Endothelial cell of umbilical vein (primary cell): ENCODE data around the gene MICB. TPM values are rescaled to one million over a fixed set of nuclear protein-coding genes. Genes with fewer than 3 reads are reported as not detected.

ENCODE experiments used
- BruUV-seq: library from RNA; stranded (reverse); fragments of 400-500 nt; replicated peaks from 2 replicates; lab custom pipeline; 2021; lab: Mats Ljungman, UMichigan
- CTCF ChIA-PET: fragments of 300-600, 350-600 bp; sonication (Branson Sonifier 250); formaldehyde crosslinking; loops from one replicate; lab custom pipeline; 2021; ENCODE audit warnings: antibody characterized with exemption, inconsistent platforms; lab: Charles Lee
- POLR2A ChIA-PET: fragments of 300-600, 350-600 bp; sonication (Branson Sonifier 250); formaldehyde crosslinking; loops from one replicate; lab custom pipeline; 2021; ENCODE audit warnings: antibody characterized with exemption, inconsistent platforms; lab: Charles Lee
- DNase-seq: peaks from one replicate; pipeline ENCODE4 v3.0.0-alpha.2; 2011; ENCODE audit warnings: low read depth, low spot score
- FAIRE-seq: peaks from 2 replicates; lab custom pipeline; 2011; peaks lifted over from hg19 to GRCh38; lab: Jason Lieb, UNC
- H2AFZ ChIP-seq: 2 replicates; pipeline ENCODE4 v1.6.0; 2012; ENCODE audit warnings: low read depth, low read length, control low read depth, inconsistent platforms
- H3K27ac ChIP-seq: 2 replicates; pipeline ENCODE4 v1.5.1; 2011; ENCODE audit warnings: low read depth, mild to moderate bottlenecking, control low read depth, low read length, moderate library complexity; ENCODE audit not compliant: insufficient read depth
- H3K27me3 ChIP-seq, 2 experiments: 2 replicates each; pipeline versions ENCODE4 v1.6.0 to v1.6.1; 2011; ENCODE audit warnings: low read length in 2 of 2, mixed read lengths in 1 of 2; ENCODE audit not compliant: control insufficient read depth in 2 of 2, insufficient read depth in 2 of 2
- H3K36me3 ChIP-seq, 2 experiments: 2 replicates in 1 of 2; 3 replicates in 1 of 2; pipeline ENCODE4 v1.5.1; 2011; ENCODE audit warnings: low read length in 2 of 2, mild to moderate bottlenecking in 1 of 2, moderate library complexity in 1 of 2; ENCODE audit not compliant: control insufficient read depth in 2 of 2, insufficient read depth in 2 of 2; ENCODE audit errors: extremely low read depth in 1 of 2
- H3K4me1 ChIP-seq: 3 replicates; pipeline ENCODE4 v1.5.1; 2011; ENCODE audit warnings: mild to moderate bottlenecking, low read length; ENCODE audit not compliant: control insufficient read depth, insufficient read depth; ENCODE audit errors: extremely low read depth
- H3K4me2 ChIP-seq: 2 replicates; pipeline ENCODE4 v1.6.1; 2011; ENCODE audit warnings: low read length, control low read depth, mixed read lengths; ENCODE audit not compliant: insufficient read depth
- H3K4me3 ChIP-seq, 3 experiments: fragments of 200-600 bp in 1 of 3; sonication (generic), shearing (Covaris generic) in 1 of 3; replicated peaks in 1 of 3; 2 replicates each; pipeline ENCODE4 v1.5.1; 2011 to 2016; ENCODE audit warnings: control low read depth in 3 of 3, low read length in 3 of 3, mild to moderate bottlenecking in 2 of 3, inconsistent platforms in 1 of 3, low read depth in 1 of 3, moderate library complexity in 1 of 3; ENCODE audit not compliant: insufficient read depth in 1 of 3
- H3K79me2 ChIP-seq: 2 replicates; pipeline ENCODE4 v1.6.0; 2012; ENCODE audit warnings: low read length, inconsistent platforms; ENCODE audit not compliant: control insufficient read depth, insufficient read depth
- H3K9ac ChIP-seq: replicated peaks from 2 replicates; pipeline ENCODE3; 2011; ENCODE audit warnings: low read length, control low read depth; ENCODE audit not compliant: insufficient read depth; ENCODE audit errors: extremely low read depth
- H3K9me1 ChIP-seq: replicated peaks from 3 replicates; pipeline ENCODE4 v1.6.0; 2011; ENCODE audit warnings: mild to moderate bottlenecking, low read length; ENCODE audit not compliant: control insufficient read depth, insufficient read depth; ENCODE audit errors: extremely low read depth
- H3K9me3 ChIP-seq: replicated peaks from 2 replicates; pipeline ENCODE4 v1.5.1; 2012; ENCODE audit warnings: low read length, inconsistent platforms; ENCODE audit not compliant: control insufficient read depth, insufficient read depth
- H4K20me1 ChIP-seq: replicated peaks from 2 replicates; pipeline ENCODE3; 2011; ENCODE audit warnings: mild to moderate bottlenecking, low read length; ENCODE audit not compliant: control insufficient read depth, insufficient read depth; ENCODE audit errors: extremely low read depth
- CTCF ChIP-seq, 2 donors: IDR thresholded peaks; 1 replicate in 1 of 2; 2 replicates in 1 of 2; pipeline ENCODE4 v1.5.1; 2011; ENCODE audit warnings: low read length in 2 of 2, mild to moderate bottlenecking in 2 of 2, moderate library complexity in 2 of 2, control low read depth in 1 of 2, inconsistent platforms in 1 of 2, low read depth in 1 of 2; ENCODE audit not compliant: insufficient read depth in 1 of 2; ENCODE audit errors: extremely low read depth in 1 of 2
- EZH2 ChIP-seq: IDR thresholded peaks from 2 replicates; pipeline ENCODE4 v1.6.1; 2012; ENCODE audit warnings: borderline replicate concordance, low read depth, mild to moderate bottlenecking, moderate library complexity, low read length, inconsistent platforms; ENCODE audit not compliant: severe bottlenecking
- FOS ChIP-seq: IDR thresholded peaks from 2 replicates; pipeline ENCODE4 v1.6.1; 2011; ENCODE audit warnings: mild to moderate bottlenecking, low read length, moderate library complexity, borderline replicate concordance; ENCODE audit not compliant: insufficient read depth
- GATA2 ChIP-seq: IDR thresholded peaks from 2 replicates; pipeline ENCODE4 v1.7.0; 2011; ENCODE audit warnings: low read depth, mild to moderate bottlenecking, moderate library complexity, mixed read lengths, low read length; ENCODE audit not compliant: insufficient read length, insufficient read depth
- JUN ChIP-seq: IDR thresholded peaks from 2 replicates; pipeline ENCODE4 v1.6.1; 2011; ENCODE audit warnings: borderline replicate concordance, low read depth; ENCODE audit not compliant: insufficient read length, insufficient read depth
- MAX ChIP-seq: IDR thresholded peaks from 2 replicates; pipeline ENCODE4 v1.6.1; 2011; ENCODE audit not compliant: insufficient read depth, insufficient read length
- MYC ChIP-seq: IDR thresholded peaks from one replicate; pipeline ENCODE4 v1.6.1; 2011; ENCODE audit warnings: mild to moderate bottlenecking, low read depth, low read length
- POLR2A ChIP-seq: IDR thresholded peaks from 2 replicates; pipeline ENCODE4 v1.6.1; 2012; ENCODE audit warnings: low read depth, mild to moderate bottlenecking, control low read depth, low read length
- POLR2AphosphoS5 ChIP-seq: IDR thresholded peaks from 2 replicates; pipeline ENCODE4 v1.6.1; 2012; ENCODE audit warnings: low read depth, mild to moderate bottlenecking, control low read depth, low read length, moderate library complexity; ENCODE audit not compliant: insufficient read depth
- dilution Hi-C: fragments of 300-500 bp; cut with MboI; formaldehyde crosslinking; loops from one replicate; pipeline ENCODE4 v1.15.0; 2019; ENCODE audit warnings: low sequenced_read_pairs; ENCODE audit not compliant: extremely low pct_ligation_motif_present
- intact Hi-C: fragments of 100-400 bp; cut with micrococcal nuclease; formaldehyde crosslinking; loops from one replicate; pipeline ENCODE4 v1.10.0; 2022
- polyA plus RNA-seq, 4 experiments: library from polyadenylated mRNA; depleted of rRNA in 3 of 4; stranded (reverse) in 3 of 4; unstranded in 1 of 4; fragments of >200 nt; gene quantifications; 2 replicates each; pipeline versions ENCODE4 v1.2.1 to v1.2.3, GENCODE V29; 2011 to 2012; ENCODE audit warnings: missing spikeins in 1 of 4
- total RNA-seq: library from RNA; stranded (reverse); gene quantifications from 2 replicates; pipeline ENCODE4 v1.2.3, GENCODE V29; 2021

The MICB gene
- total and polyA plus RNA-seq, 2 donors (not counting 3 experiments of a cell fraction or from before 2014, with no cell fraction given) = 32.8 to 36.3 TPM

GRCh38 chr6:31470801-31471200, 27.1 kb upstream of the MICB start:
- TF ChIP-seq FOS (no peak), GATA2 (no peak), MAX (no peak), POLR2A (no peak)
- dilution Hi-C loops = no loop called here
- H4K20me1 ChIP-seq = no peaks in the 10 kb centered on the region
- no peak overlapping the region for H2AFZ ChIP-seq
- no peaks in the 10 kb centered on the region for H3K36me3 ChIP-seq
- ChIA-PET CTCF (interaction anchor here (1.0 to 1.2 kb wide), 2 partner anchors 9 to 104 kb away, joined by 3 to 4 read pairs; no protein-coding TSS in a partner anchor), POLR2A (no interaction called here)
- H3K27ac ChIP-seq = no peak overlapping the region
- DNase-seq (no peak), FAIRE-seq (no peak)
- H3K4me3 ChIP-seq = no peak overlapping the region
- BruUV-seq = no TSS peak
- H3K4me2 ChIP-seq = no peak overlapping the region
- no peak overlapping the region for H3K9ac ChIP-seq
- no peaks in the 10 kb centered on the region for H3K9me1 ChIP-seq
- intact Hi-C loops = no loop called here
- H3K79me2 ChIP-seq = no peaks in the 10 kb centered on the region
- H3K4me1 ChIP-seq = no peaks in the 10 kb centered on the region
- H3K9me3 ChIP-seq = no peaks in the 10 kb centered on the region
- peaks cover 1 to 3% of the 10 kb centered on the region in 2 experiments for H3K27me3 ChIP-seq

GRCh38 chr6:31471711-31472110, 26.2 kb upstream of the MICB start:
- H3K9ac ChIP-seq = no peak overlapping the region
- POLR2A ChIA-PET = no interaction called here
- H3K4me2 ChIP-seq = no peak overlapping the region
- intact Hi-C loops (no loop called here), dilution Hi-C loops (no loop called here)
- H3K27ac ChIP-seq = no peak overlapping the region
- CTCF ChIA-PET = interaction anchor here (1.2 kb wide), 1 partner anchor 9 kb away, joined by 4 read pairs; no protein-coding TSS in a partner anchor
- no peak overlapping the region for H2AFZ ChIP-seq
- no peaks in the 10 kb centered on the region for H3K36me3 ChIP-seq
- H3K9me3 ChIP-seq = no peaks in the 10 kb centered on the region
- H3K9me1 ChIP-seq = no peaks in the 10 kb centered on the region
- no peaks in the 10 kb centered on the region for H4K20me1 ChIP-seq
- no peak for TF ChIP-seq MYC
- no peak for TF ChIP-seq MAX
- no peak for TF ChIP-seq POLR2AphosphoS5
- TF ChIP-seq POLR2A = no peak
- no peak for TF ChIP-seq GATA2
- no peak for TF ChIP-seq JUN
- no peak for TF ChIP-seq CTCF (IDR thresholded peaks at IDR 0.05; ENCODE audit: extremely low read depth in 1 of 2, insufficient read depth in 1 of 2, low read depth in 1 of 2, low read length in 2 of 2)
- no peak for TF ChIP-seq FOS
- no peak for TF ChIP-seq EZH2
- peaks cover 1 to 3% of the 10 kb centered on the region in 2 experiments for H3K27me3 ChIP-seq
- BruUV-seq = no TSS peak
- FAIRE-seq (no peak), DNase-seq (no peak)
- no peaks in the 10 kb centered on the region for H3K79me2 ChIP-seq
- H3K4me3 ChIP-seq = no peak overlapping the region
- no peaks in the 10 kb centered on the region for H3K4me1 ChIP-seq
